ENCODE data around the gene RNF224. TPM values are rescaled to one million over a fixed set of nuclear protein-coding genes. Genes with fewer than 3 reads are reported as not detected.
A peak's percentile ranks its signal among the peaks of the same experiment; 100 is the strongest.

Gene RNF224
- total and polyA plus RNA-seq, 10 of the 15 experiments (the other 5 are each of a cell fraction or from before 2014, with no cell fraction given): not detected

- TF ChIP-seq CTCF (IDR thresholded peaks at IDR 0.05 in 2 of 3, conservative IDR thresholded peaks at IDR 0.05 in 1 of 3; ENCODE audit: control insufficient read depth in 2 of 3, extremely low read depth in 1 of 3, insufficient read depth in 1 of 3, low read depth in 3 of 3, low read length in 3 of 3): peak; percentile 99 to 100 (median 100); a peak in 5 of 6 replicates
- TF ChIP-seq CBX3 (IDR thresholded peaks at IDR 0.05; ENCODE audit: borderline replicate concordance, low read depth): no peak
- no peak for TF ChIP-seq MYC (IDR thresholded peaks at IDR 0.05; ENCODE audit: insufficient read depth, insufficient read length, insufficient replicate concordance, low read length, severe bottlenecking)
- 0 out of 2 replicates have a peak, but pooled peaks have one; percentile 33 for TF ChIP-seq ZNF24 (IDR thresholded peaks at IDR 0.05)
- peak; percentile 85 to 89; a peak in 3 of 4 replicates for TF ChIP-seq IKZF2 (IDR thresholded peaks at IDR 0.05)
- TF ChIP-seq HDAC2 (IDR thresholded peaks at IDR 0.05): no peak
- TF ChIP-seq CEBPZ (IDR thresholded peaks at IDR 0.05; ENCODE audit: low read depth, low read length): no peak
- no peak for TF ChIP-seq IRF4 (IDR thresholded peaks at IDR 0.05; ENCODE audit: low read depth, low read length)
- TF ChIP-seq HDGF (IDR thresholded peaks at IDR 0.05): 0 out of 2 replicates have a peak, but pooled peaks have one; percentile 41
- no peak for TF ChIP-seq ETV6 (conservative IDR thresholded peaks at IDR 0.05 in 1 of 2, IDR thresholded peaks at IDR 0.05 in 1 of 2; ENCODE audit: borderline replicate concordance in 1 of 2, low read depth in 1 of 2)
- TF ChIP-seq ZNF217 (IDR thresholded peaks at IDR 0.05): 0 out of 2 replicates have a peak, but pooled peaks have one; percentile 24
- peak; percentile 72 to 73; a peak in 3 of 4 replicates for TF ChIP-seq BHLHE40 (IDR thresholded peaks at IDR 0.05; ENCODE audit: borderline replicate concordance in 1 of 2, low read depth in 2 of 2, low read length in 1 of 2)
- TF ChIP-seq ZNF622 (IDR thresholded peaks at IDR 0.05): no peak
- no peak for TF ChIP-seq POLR2A (IDR thresholded peaks at IDR 0.05; ENCODE audit: low read depth, low read length)
- no peak for TF ChIP-seq ZNF274 (IDR thresholded peaks at IDR 0.05; ENCODE audit: insufficient read depth, insufficient read length)
- no peak for TF ChIP-seq NR2C2 (IDR thresholded peaks at IDR 0.05; ENCODE audit: borderline replicate concordance, control insufficient read depth, insufficient read length, low read depth)
- no peak; the same call in 1 of the 2 replicates for TF ChIP-seq USF2 (IDR thresholded peaks at IDR 0.05; ENCODE audit: borderline replicate concordance, low read depth, low read length)
- no peak for TF ChIP-seq PML (IDR thresholded peaks at IDR 0.05; ENCODE audit: low read length)
- TF ChIP-seq GATAD2B (conservative IDR thresholded peaks at IDR 0.05; ENCODE audit: low read depth): peak; percentile 96
- peak; percentile 84 for TF ChIP-seq NBN (IDR thresholded peaks at IDR 0.05)
- no peak for TF ChIP-seq PAX8 (IDR thresholded peaks at IDR 0.05)
- peak; percentile 80 for TF ChIP-seq MEF2B (IDR thresholded peaks at IDR 0.05; ENCODE audit: partially characterized antibody, poor library complexity, severe bottlenecking)
Measured at GRCh38 chr9:137236238-137236935, 9.1 kb downstream of the RNF224 start (continued).

Data from GM12878 (cell line).